ENCODE results near the gene HAP1.

DNA sequence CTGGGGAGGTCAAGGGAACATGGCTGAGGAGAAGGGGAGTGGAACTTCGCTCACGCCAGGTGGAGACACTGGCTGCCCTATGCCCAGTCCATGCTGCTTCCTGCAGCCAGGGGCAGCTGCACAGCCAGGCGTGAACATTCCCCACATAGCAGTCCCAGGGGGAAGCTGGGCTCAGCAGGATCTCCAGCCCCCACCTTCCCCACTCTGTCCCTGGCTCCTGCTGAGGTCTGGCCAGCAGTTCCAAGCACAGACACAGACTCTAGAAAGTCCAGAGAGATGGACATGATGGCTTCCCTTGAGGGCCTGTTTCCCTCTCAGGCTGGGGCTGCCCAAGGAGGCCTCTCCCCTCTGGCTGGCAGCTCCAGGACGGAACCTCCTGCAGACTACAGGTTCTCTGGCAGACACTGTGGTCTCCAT, 42.7 kb upstream of the HAP1 start:
- TF ChIP-seq, protein P1, sequence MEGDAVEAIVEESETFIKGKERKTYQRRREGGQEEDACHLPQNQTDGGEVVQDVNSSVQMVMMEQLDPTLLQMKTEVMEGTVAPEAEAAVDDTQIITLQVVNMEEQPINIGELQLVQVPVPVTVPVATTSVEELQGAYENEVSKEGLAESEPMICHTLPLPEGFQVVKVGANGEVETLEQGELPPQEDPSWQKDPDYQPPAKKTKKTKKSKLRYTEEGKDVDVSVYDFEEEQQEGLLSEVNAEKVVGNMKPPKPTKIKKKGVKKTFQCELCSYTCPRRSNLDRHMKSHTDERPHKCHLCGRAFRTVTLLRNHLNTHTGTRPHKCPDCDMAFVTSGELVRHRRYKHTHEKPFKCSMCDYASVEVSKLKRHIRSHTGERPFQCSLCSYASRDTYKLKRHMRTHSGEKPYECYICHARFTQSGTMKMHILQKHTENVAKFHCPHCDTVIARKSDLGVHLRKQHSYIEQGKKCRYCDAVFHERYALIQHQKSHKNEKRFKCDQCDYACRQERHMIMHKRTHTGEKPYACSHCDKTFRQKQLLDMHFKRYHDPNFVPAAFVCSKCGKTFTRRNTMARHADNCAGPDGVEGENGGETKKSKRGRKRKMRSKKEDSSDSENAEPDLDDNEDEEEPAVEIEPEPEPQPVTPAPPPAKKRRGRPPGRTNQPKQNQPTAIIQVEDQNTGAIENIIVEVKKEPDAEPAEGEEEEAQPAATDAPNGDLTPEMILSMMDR (IDR thresholded peaks at IDR 0.05; ENCODE audit: low read length): no peak
- TF ChIP-seq EZH2phosphoT487 (IDR thresholded peaks at IDR 0.05; ENCODE audit: low read length): no peak
